ENCODE measurements around the gene SMARCA2.

GRCh38 chr9:2120926-2121689, 106.0 kb downstream of the SMARCA2 start:
- TF ChIP-seq YY1 (IDR thresholded peaks at IDR 0.05; ENCODE audit: insufficient read depth, insufficient read length) (no peak), ZNF274 (IDR thresholded peaks at IDR 0.05; ENCODE audit: low read depth, low read length) (no peak), SUZ12 (IDR thresholded peaks at IDR 0.05; ENCODE audit: extremely low read depth, insufficient read depth, insufficient read length) (no peak)
